ENCODE data around the gene DTNB.
"Not testable (repeated sequence)": the region's sequence is repeated elsewhere in the genome, so short reads cannot be mapped to it uniquely, and the experiment has no call there.

Gene DTNB

DNA sequence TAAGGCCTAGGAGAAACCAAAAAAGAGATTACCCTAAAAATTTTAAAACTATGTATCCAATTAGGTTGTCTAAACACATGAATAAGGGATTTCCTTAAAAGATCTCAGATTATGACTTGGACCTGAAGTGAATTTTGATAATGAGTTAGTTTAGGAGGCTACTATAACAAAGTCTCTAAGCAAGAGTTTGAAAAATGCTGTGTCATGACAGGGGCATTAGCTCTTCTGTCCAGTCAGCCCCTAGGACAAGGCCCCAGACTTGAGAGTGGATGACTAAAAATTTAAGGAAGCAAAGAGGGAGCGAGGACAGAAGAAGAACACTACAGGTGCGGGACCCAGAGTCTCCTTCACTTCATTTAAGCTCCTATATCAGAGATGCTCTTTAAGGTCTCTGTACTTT, 135.9 kb downstream of the DTNB start:
- no peak for DNase-seq

DNA sequence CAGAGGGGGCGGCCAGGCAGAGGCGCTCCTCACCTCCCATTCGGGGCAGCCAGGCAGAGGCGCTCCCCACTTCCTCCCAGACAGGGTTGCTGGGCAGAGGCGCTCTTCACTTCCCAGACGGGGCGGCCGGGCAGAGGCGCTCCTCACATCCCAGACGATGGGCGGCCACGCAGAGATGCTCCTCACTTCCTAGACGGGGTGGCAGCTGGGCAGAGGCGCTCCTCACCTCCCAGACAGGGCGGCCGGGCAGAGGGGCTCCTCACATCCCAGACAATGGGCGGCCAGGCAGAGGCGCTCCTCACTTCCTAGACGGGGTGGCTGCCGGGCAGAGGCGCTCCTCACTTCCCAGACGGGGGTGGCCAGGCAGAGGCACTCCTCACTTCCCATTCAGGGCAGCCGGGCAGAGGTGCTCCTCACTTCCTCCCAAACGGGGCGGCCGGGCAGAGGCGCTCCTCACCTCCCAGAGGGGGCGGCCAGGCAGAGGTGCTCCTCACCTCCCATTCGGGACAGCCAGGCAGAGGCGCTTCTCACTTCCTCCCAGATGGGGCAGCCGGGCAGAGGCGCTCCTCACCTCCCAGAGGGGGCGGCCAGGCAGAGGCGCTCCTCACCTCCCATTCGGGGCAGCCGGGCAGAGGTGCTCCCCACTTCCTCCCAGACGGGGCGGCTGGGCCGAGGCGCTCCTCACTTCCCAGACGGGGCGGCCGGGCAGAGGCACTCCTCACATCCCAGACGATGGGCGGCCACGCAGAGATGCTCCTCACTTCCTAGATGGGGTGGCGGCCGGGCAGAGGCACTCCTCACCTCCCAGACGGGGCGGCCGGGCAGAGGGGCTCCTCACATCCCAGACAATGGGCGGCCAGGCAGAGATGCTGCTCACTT, 137.7 kb downstream of the DTNB start:
- DNase-seq, result not testable (repeated sequence)

GRCh38 chr2:25534937-25535336, 138.4 kb downstream of the DTNB start:
- not testable (repeated sequence) for DNase-seq

GRCh38 chr2:25534455-25534854, 138.9 kb downstream of the DTNB start:
- no peak for DNase-seq

- DNase-seq, result not testable (repeated sequence)
Measured at GRCh38 chr2:25533771-25534170, 139.6 kb downstream of the DTNB start.

- no peak for DNase-seq
Measured at GRCh38 chr2:25532521-25532920, 140.9 kb downstream of the DTNB start.

DNA sequence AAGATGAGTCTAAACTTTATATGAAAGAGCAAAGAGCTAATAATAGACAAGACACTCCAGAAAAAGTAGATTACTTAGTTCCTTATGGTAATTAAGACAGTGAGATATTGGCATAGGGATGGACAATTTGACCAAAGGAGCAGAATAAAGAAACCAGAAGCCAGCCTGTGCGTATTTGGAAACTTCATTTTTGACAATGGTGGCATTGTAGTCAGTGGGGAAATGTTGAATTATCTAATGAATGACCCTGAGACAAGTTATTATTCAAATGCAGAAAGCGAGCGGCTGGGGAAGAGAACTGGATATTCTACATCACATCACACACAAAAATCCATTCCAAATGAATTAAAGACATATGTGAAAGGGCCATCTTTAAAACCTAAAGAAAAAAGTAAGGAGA, 144.3 kb downstream of the DTNB start:
- no peak for DNase-seq

DNA sequence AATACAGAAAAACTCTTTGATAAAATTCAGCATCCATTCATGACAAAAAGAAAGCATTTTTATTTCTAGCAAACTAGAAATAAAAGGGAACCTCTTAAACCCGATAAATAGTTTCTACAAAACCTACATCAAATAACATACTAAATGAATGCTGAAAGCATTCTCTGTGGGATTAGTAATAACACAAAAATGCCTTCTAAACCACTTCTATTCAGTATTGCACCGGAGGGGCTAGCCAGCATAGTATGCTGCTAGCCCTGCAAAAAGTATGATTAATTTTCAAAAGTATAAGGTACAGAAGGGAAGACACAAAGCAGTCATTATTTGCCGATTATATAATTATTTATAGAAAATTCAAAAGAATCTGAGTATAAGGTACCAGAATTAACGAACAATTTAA, 145.2 kb downstream of the DTNB start:
- DNase-seq, result no peak

DNA sequence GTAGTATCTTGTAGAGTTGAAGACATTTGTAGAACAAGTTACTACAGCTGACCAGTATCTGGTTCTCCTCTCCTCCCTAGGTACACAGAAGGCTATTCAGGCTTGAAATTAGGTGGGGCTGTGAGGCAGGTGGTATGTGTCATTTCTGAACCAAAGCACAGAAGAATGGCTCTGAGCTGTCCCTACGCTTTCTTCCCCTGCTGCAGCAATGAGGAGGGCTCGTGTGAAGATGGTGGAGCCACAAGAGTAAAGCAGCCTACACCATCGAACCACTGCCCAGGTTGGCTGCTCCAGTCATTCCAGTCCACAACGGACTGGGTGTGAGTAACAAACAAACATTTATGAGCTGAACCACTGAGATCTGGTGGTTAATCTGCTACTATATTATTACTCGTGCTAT, 148.9 kb downstream of the DTNB start:
- DNase-seq, result no peak

DNA sequence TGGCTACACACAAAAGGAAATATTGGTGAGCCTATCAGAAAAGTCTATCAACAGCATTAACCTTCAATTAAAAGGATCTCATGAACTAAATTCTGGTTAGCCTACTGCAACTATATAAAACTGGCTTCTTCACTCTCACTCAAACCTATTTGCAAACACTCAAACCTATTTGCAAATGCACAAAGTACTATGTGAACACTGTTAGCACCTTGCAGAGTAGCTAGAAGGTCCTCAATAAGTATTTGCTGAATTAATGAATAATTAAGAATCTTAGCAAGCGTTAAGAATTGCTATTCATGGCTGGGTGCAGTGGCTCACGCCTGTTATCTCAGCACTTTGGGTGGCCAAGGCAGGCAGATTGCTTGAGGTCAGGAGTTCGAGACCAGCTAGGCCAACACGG, 150.3 kb downstream of the DTNB start:
- no peak for DNase-seq

GRCh38 chr2:25521665-25522387, 151.6 kb downstream of the DTNB start:
- DNase-seq, result no peak

GRCh38 chr2:25521126-25521525, 152.3 kb downstream of the DTNB start:
- DNase-seq, result no peak

GRCh38 chr2:25517701-25518100, 155.7 kb downstream of the DTNB start:
- no peak for DNase-seq

- no peak for DNase-seq
Measured at GRCh38 chr2:25514043-25514637, 159.2 kb downstream of the DTNB start.

GRCh38 chr2:25512707-25513106, 160.7 kb downstream of the DTNB start:
- no peak for DNase-seq

DNA sequence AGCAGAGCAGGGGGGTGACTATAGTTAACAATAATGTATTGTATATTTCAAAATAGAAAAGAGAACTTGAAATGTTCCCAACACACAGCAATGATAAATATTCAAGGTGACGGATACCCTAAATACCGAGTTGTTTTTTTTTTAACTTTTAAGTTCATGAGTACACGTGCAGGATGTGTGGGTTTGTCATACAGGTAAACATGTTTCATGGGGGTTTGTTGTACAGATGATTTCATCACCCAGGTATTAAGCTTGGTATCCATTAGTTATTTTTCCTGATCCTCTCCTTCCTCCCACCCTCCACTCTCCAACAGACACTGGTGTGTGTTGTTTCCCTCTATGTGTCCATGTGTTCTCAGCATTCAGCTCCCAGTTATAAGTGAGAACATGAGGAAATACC, 167.2 kb downstream of the DTNB start:
- no peak for DNase-seq

GRCh38 chr2:25505622-25506021, 167.8 kb downstream of the DTNB start:
- DNase-seq, result no peak

DNA sequence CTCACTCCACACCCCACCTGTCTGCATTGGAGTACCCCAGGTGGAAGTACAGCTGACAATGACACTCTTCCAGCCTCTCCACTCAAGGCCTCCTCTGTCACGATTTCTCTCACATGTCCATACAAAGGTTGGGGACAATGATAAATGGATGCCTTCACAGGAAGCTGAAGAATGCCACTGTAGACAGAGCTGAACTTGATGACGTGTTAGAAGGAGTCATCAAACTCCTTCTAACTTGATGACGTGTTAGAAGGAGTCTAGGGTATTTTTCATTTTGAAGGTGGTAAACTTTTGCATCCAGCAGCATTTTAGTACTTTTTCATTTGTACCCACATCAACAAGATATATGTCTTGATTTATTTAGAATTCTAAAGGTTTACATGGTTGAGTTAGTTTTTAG, 168.2 kb downstream of the DTNB start:
- DNase-seq, result no peak

GRCh38 chr2:25504266-25504665, 169.1 kb downstream of the DTNB start:
- no peak for DNase-seq

GRCh38 chr2:25499157-25499556, 174.2 kb downstream of the DTNB start:
- DNase-seq, result no peak

DNA sequence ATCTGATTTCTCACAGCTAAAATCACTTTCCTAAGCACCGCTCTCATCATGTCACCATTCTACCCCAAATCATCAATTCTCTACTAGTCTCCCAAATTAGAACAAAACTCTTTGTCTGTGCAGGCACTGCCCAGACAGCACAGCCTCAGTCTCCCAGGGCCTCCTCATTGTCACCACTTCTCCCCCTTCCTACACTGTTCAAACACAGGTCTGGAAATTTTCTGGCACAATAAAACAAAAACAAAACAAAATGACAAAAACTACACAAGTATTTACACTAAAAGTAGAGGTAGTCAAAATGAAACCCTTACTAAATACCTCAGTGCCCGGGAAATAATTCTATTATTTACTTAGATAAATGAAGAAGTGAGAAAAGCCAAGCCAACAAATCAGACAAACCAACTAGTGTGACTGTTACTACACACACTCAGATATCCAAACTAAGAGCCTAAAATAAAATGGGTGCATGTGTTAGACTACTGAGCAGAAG, 175.4 kb downstream of the DTNB start:
- no peak for DNase-seq

DNA sequence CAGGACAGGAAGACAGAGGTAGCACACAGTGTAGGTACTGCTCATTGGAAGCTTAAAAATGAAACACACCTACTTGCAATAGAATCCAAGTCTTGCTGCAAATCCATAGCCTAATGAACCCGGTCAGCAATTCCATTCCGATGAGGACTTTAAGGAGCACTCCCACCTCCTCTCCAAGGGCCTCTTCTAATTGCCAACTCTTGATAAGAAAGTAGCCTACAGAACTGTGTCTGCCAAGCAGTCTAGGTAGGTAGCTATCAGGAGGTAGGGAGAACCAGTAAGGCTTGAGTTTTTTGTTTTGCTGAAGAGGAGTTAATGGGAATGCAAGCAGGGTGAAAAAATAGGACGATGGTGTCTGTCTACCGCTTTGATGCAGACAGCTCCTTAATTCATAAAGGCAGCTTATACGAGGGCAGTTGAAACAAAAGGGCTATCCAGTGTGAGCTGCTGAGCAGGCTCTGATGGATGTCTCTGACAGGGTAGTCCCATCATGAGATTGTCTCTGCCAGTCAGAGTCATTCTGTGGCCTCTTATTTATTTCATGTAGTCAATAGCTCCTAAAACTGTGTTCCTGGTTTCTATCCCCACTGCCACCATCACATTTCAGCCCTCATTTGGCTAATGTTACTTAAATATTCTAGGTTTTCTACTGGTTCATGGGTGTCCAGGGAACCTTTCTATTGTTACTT, 176.0 kb downstream of the DTNB start:
- no peak for DNase-seq

GRCh38 chr2:25494616-25495015, 178.8 kb downstream of the DTNB start:
- DNase-seq, result no peak
